ENCODE measurements around the gene NOL8.

Gene NOL8

DNA sequence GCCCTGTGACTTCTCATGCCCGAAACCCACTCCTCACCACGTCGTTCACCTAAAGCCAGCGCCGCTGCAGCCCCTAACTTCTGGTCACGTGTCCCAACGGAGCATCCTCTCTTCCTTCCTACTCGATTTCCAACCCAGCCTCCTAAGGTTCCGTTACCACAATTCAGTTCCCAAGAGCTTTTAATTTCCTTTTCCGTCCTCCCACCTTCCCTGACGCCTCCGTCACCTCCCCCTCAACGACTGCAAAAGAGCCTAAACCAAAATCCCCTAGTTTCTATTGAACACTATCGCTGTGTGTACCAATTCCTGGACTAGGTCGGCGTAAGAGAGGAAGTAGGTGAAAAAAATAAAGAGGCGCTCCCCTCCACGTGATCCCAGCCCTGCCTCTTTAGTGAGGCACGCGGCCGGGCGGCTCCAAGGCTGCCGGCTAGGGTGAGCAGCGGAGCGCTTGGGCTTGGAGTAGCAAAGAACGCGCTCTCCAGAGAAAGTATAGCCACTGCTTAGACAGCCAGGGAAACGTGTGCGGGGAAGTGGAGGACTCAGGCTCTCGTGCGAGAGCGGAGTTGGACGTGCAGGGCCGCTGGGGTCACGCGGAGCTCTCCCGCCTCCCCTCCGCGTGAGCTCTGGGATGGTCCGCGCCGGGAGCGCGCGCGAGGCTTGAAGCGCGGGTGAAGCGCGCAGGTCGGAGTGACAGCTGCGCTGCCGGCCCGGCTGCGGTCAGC, at the start of gene NOL8, which contains the start of gene CENPP:
NOL8 (minus strand) TSS at position 82 of the 722 bp plus-strand sequence. CDS start 1,189 bp downstream, outside the sequence.
CENPP (plus strand) TSS at position 685 of the 722 bp plus-strand sequence.
- DNase-seq: peak; percentile 17 to 94 (median 85)

DNA sequence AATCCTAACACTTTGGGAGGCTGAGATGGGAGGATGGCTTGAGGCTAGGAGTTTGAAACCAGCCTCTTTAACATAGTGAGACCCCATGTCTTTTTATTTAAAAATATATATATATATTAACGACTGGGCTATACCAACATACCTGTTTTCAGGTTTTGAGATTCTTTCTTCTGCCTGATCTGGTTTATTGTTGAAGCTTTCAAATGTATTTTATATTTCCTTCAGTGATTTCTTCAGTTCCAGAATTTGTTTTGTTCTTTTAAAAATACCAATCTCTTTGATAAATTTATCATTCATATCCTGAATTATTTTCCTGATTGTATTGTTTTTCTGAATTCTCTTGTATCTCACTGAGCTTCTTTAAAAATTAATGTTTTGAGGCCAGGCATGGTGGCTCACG, 48.0 kb upstream of the NOL8 start:
- no peak for DNase-seq

DNA sequence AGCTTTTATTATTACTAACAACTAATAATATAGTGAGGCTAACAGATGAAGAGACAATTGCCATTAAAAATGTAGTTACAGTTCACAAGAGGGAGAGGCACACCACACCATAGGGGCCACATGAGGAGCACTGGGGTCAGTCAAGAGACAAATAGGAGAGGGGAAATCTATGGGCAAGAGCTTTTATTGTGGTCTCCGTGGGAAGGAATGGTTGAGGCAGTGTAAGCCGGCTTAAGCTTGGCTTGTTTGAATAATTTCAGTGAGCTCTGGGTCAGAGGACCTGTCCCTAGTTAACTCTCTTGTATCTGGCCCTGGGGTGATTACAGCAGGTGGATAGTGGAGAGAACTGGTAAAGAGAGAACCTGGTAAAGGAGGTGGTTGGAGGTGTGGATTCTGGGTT, 43.9 kb upstream of the NOL8 start:
- DNase-seq: no peak

DNA sequence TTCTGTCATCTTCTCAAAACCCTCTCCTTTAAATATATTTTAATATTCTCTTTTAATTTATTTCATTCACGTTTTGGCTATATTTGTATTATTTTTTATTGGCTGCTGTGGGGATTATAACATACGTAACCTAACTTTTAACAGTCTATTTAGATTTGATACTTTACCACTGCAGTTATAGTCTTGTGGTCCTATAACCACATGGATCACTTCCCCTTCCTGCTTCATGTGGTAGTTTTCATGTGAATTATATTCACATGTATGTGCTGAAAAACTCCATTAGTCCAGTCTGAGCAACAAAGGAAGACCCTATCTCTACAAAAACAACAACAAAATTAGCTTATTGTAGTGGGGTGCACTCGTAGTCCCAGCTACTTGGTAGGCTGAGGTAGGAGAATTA, 34.9 kb upstream of the NOL8 start:
- no peak for DNase-seq

DNA sequence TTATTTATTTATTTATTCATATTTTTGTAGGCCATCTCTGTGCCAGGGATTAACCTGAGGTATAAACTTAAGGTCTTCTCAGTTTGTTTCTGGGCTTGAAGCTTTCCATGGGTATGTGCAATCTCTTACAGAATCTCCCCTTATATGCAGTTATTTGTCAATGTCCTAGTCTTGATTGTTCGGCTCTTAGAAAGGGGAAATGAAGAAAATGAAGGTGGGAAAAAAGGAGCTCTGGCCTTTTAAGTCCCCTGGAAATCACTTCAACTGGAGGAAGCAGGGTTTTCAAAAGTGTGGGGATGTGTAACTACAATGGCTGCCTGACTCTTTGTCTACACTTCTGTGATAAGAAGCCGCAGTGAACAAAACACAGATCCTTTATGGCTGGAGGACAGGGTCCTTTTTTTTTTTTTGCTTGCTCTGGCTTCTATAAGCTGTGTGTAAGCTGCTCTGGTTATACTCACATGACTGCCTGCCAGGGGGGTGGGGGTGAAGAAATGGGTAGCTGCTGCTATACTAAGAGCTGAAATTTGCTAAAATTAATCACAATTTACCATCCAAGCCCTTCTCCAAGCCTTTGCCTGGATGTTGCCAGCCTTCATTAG, 34.3 kb upstream of the NOL8 start:
- DNase-seq: peak in 2 of 58 donors; percentile 3 to 8

DNA sequence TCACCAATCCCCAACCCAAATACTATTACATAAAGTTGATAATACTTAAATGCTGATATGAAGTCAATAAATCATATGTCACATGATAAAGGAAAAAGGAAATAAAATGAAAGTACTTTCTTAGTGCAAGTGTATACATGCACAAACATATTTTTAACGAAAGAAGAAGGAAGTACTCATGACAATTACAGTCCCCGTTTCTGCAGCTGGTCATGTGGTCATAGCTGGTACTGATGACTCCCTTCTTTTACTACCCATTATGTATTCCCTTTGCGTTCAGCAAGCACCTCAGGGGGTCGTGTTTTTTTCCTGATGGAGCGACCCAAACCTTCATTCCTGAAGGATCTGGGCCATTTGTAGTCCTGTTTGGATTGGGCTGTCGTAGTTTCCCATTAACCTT, 27.9 kb upstream of the NOL8 start:
- no peak for DNase-seq

DNA sequence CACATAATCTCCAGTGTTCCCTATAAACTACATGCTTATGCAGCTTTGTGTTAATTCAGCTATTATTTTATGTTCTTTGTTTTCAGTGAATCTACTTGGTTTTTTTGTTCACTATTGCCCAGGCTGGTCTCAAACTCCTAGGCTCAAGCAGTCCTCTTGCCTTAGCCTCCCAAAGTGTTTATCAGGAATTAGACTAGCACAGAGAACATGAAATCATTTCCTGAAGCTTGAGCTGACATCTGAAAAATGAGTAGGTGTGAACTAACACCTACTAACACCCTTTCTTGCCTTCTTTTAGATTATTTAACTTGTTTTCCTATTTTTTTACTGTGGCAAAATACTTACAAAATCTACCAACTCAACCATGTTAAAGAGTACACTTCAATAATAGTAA, 25.6 kb upstream of the NOL8 start:
- DNase-seq: no peak

DNA sequence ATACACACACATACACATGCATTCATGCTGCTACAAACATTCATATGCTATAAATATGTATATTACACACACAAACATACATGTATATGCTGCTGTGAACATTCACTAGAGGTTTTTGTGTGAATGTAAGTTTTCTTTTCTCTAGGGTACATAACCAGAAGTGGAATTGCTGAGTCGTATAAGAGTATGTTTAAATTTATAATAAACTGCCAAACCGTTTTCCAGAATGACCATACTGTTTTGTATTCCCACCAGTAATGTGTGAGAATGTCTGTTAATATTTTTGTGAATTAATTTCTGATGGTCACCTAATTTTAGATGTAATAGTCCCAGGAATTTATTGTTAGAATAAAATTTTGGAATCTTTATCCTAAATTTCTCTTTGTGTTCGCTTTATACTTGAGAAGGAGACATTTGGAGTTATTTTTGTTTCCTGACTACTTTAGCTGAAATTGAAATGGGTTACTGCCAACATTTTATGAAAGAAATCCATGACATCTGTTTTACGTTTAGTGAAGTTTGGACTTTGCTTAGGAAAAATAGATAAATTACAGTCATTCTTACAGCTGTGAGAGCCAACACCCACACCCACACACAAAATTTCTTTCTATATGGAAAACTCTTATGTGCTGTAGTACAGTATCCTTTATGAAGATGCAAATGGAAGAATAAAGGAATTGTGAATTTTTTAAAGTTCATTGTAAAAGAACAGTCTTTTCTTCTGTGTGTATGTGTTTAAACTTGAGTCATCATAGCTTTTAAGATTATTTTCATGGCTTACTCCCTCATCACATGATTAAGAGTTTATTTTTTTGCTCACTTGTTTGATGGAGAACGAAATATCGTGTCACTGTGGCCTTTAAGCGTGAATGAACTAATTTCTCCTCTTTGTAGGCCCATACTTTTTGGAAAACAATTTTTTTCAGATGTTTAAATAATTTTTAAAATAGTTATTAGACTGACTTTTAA, 24.9 kb upstream of the NOL8 start:
- peak in 1 of 58 donors; percentile 10 for DNase-seq

DNA sequence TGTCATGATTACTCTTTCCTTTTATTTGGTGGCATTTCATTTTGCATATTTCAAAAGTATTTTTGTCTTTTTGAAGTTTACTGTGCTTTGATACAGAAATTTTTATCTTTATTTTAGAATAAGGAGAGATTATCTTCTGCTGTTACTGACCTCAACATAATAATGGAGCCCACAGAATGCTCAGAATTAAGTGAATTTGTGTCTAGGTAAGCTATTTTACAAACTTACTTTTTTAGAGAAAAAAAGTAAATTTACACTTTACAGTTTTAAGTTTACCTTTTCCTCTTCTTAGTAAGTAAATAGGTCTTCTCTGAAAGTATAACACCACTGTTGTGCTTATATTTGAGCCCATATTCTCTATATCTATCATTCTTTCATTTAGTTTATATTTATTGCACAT, 20.4 kb upstream of the NOL8 start:
- DNase-seq: no peak

DNA sequence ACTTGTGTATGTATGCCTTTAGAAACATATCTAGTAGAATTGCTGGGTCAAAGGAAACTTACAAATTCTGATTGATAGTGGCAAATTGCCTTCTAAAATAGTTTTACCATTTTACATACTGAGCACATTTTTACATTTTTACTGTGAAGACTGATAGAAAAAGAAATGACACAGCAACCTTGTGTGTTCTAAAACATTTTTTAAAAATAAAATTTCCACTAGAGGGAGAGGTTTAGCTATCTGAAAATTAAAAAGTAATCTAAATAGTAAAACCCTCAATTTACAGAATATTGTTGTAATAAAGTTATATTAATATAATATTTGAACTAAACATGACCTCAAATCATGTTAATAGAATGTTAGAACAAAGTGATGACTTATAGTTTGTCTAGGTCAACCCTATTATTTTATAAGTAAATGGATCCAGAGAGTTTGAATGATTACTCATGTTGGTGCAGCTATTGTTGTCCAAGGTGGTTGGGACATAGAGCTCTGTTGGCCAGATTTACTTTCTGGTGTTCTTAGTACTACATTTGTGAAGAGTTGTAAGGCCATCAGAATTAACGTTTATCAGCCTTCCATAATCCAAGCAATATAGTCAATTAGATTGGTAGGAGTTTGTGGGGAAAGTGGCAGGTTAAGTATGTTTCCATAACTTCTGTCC, 17.8 kb upstream of the NOL8 start:
- no peak for DNase-seq

DNA sequence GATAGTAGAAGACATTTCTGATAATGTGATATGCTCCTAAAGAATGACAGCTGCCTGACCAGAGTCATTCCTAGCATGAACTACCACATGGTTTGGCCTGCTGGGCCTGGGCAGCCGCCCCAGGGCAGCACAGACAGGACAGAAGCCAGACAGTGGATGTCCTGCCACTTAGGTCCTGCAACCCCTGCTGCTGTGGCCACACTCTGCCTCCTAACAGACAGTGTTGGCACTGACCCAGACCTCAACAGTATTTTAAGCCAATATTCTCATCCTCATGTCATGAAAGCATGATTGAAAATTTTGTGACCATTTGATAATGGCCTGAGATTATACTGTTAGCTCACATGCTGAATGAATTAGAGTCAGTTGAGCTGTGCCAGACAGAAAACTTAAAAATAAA, 16.4 kb upstream of the NOL8 start:
- no peak for DNase-seq

DNA sequence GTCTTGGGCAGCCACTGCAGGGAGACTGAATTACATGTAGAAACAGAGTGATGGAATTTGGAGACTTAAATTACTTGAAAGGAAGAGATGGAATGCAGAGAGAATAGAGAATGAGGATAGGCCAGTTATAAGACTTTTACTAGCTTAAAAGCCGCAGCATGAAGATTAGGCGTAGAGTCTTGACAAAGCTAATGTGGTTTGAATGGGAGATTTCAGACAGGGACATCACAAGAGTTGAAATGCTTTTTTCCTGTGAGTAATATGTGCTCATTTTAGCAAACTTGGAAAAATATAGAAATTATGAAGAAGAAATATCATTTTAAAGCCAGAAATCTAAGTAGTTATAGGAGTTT, 8.1 kb upstream of the NOL8 start:
- DNase-seq: no peak

DNA sequence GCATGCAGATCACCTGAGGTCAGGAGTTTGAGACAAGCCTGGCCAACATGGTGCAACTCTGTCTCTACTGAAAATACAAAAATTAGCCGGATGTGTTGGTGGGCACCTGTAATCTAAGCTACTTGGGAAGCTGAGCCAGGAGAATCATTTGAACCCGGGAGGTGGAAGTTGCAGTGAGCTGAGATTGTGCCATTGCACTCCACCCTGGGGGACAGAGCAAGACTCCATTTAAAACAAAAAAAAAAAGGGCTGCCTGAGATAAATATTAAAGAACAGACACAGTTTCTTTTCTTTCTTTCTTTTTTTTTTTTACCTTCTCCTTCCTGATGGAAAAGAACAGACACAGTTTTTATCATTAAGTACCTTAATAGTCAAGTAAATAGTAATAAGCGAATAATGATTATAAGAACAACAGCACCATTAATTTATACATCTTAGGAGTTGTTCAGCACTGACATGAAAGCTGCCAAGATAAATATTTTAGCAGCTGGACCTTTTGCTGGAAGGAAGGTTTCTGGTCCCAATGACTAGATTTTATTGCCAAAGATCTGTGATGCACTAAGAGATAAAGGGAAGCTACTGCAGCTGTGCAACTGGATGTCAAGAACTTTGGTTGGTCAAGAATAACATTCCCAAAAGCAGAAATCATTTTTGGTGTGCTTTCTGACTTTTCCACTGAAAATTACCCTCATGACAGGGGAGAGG, 7.6 kb upstream of the NOL8 start:
- no peak for DNase-seq

DNA sequence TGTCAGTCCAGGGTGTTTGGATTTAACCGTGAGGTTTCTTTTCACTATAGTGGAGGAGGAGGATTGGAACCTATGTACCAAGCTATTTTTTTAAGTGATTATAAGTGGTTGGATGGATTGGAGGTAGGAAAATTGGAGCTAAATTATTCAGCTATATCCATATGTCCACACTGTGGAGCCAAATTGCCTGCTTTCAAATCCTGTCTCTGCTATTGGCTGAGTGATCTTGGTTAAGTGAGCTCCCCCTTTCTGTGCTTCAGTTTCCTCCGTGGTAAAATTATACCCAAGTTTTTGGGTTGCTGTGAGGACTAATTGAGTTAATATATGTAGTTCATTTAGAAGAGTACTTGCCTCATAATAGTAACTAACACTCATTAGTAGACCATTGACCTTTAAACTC, 3.1 kb upstream of the NOL8 start:
- peak in 2 of 58 donors; percentile 1 for DNase-seq

DNA sequence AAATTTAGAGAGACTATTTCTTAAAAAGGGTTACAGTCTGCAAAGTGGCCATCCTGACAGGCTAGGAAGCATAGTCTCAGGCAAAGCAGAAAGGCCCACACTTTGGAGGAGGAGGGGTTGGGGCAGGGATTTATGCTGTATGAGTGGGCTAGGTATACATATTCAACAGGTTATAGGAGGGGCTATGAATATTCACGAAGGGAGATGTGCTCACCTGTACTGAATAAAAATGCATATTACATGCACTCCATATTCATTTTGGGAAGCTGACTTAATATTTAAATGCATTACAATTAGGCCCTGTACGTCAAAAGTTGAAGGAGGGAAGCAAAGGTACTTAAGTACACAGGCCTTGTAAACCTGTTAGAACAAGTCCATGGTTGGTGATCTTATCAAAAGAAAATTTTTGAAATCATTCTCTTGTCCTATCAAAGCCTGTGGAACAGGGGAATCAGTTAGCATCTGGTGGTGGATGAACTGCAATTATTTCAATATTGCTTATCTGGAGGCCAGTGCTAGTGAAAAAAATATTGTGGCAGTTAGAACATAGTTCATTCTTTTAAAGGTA, 2.2 kb upstream of the NOL8 start:
- no peak for DNase-seq

DNA sequence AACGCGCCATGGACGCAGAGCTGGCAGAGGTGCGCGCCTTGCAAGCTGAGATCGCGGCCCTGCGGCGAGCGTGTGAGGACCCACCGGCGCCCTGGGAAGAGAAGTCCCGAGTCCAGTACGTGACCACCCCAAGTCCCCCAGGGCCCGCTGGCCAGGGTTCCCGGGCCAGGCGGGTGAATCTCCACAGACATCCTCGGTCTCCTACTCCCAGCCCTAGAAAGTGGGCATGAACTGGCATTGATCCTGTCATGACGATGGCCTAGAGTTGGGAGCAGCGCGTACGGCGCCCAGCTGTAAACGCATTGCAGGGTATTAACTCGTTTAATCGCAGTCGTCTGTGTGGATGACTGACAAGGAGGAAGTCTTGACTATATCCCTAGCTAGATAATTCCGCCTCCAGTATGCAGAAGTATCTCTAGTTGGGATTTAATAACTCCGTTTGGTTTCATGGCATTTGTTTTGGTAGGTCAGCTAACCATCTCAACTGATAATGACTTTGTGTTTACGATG, 896 bp upstream of the NOL8 start:
- no peak for DNase-seq

DNA sequence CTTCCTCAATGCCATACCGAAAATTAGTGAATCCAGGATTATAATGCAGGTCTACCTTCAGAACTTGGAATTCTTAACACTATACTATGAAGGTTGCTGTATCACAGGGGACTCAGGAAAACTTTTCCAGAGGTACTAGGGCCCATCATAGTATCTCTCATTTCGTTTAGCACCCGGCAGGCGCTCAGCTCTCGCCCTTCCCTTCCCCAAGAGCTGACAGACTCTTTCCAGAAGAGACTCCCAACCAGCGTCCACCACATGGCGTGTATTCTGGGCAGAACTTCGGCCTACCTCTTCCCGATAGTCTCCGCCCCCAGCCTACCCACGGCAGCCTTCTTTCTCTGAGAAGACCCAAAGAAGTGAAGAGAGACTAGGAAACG, 271 bp downstream of the NOL8 start:
- DNase-seq: peak in 1 of 58 donors; percentile 47

DNA sequence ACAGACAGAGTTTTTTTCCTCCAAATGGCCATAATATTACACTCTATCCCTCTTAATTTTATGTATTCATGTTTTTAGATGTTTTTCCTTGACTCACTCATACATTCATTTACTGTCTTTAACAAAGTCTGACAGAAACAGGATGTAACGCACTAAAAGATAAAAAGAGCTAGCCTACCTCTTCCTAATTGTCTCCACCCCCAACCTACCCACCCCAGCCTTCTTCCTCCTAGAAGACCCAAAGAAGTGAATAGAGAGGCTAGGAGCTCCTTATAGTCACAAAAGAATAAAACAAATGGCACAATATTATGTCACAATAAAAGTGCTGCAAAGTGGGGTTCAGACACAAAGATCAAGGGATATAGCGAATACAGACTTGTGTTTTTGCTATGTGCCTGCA, 719 bp downstream of the NOL8 start:
- DNase-seq: no peak

DNA sequence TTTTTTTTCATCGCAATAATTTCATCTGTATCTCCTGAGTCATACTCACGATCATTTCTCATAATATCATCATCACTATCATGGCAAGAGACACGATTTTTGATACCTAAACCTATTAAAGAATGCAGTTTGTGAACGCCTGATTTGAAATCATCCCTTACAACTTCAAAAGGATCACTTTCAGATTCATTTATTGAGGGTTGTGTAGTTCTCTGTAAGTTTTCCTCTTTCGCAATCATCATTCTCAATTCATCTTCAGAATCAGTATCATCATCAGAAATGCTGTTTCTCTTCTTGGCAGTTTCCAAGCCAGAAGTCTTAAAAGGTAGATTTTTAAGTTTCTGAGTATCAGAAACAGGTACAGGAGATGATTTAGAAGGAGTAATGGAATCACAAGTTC, 9.7 kb downstream of the NOL8 start:
- DNase-seq: no peak

DNA sequence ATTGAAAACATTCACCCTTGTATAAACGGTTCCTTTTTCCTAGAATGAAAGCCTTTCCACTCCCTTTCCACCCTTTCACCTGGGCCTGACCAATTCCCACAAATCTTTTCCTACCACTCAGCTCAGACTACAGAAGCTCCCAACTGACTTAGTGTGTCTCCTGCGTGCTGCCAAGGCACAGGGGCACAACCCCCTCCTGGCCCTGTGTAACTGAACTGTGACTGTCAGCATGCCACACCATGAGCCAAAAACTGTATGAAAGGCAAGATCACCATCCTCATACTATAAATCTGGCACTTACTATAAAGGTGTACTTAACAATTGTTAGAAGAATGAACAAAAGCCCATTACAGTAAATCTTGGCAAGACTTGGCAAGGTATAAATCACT, 11.5 kb downstream of the NOL8 start:
- no peak for DNase-seq

All from anterior cingulate cortex (tissue), 58 donors.